Choroid plexus epithelial cell (primary cell): Measurements from ENCODE around the gene TP53INP2.

Experiments
- DNase-seq: peaks from one replicate; pipeline ENCODE4 v3.0.0-alpha.2; 2010; ENCODE audit warnings: low read depth
- H3K4me3 ChIP-seq: 2 replicates; pipeline ENCODE4 v1.5.1; 2011; ENCODE audit warnings: low read depth, mild to moderate bottlenecking, control low read depth, low read length, moderate library complexity
- TF ChIP-seq, protein P1 (sequence below): conservative IDR thresholded peaks from 2 replicates; pipeline ENCODE4 v1.5.1; 2011; ENCODE audit warnings: low read depth, mild to moderate bottlenecking, control low read depth, inconsistent platforms, low read length, moderate library complexity

TP53INP2 gene

DNA sequence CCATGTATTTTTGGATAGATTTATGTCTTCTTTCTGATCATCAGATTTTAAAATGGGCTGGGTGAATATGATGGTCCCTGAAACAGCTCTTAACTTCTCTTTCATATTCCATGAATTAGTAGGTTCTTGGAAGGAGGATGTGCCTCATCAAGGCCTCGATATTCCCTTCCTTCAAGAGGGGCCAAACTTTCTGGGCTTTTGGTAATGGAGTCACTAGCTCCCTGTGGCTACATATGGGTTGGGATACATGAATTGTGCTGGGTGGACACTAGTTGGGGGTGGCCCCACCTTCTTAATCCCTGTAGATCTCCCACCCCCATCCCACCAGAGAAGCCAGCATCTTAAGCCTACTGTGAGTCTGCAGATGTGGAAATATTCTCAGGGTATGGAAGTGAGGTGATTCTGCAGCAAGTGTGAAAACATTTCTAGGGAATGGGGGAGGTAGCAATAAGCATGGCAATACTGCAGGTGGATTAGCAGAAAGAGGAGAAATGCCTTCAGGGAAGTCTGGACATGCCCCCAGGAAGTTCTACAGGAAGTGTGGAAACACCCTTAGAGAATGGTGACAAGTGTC is 2.2 kb downstream of the TP53INP2 start:
- no peak for DNase-seq
- TF ChIP-seq, protein P1, sequence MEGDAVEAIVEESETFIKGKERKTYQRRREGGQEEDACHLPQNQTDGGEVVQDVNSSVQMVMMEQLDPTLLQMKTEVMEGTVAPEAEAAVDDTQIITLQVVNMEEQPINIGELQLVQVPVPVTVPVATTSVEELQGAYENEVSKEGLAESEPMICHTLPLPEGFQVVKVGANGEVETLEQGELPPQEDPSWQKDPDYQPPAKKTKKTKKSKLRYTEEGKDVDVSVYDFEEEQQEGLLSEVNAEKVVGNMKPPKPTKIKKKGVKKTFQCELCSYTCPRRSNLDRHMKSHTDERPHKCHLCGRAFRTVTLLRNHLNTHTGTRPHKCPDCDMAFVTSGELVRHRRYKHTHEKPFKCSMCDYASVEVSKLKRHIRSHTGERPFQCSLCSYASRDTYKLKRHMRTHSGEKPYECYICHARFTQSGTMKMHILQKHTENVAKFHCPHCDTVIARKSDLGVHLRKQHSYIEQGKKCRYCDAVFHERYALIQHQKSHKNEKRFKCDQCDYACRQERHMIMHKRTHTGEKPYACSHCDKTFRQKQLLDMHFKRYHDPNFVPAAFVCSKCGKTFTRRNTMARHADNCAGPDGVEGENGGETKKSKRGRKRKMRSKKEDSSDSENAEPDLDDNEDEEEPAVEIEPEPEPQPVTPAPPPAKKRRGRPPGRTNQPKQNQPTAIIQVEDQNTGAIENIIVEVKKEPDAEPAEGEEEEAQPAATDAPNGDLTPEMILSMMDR, result no peak
- no peak overlapping the region for H3K4me3 ChIP-seq

DNA sequence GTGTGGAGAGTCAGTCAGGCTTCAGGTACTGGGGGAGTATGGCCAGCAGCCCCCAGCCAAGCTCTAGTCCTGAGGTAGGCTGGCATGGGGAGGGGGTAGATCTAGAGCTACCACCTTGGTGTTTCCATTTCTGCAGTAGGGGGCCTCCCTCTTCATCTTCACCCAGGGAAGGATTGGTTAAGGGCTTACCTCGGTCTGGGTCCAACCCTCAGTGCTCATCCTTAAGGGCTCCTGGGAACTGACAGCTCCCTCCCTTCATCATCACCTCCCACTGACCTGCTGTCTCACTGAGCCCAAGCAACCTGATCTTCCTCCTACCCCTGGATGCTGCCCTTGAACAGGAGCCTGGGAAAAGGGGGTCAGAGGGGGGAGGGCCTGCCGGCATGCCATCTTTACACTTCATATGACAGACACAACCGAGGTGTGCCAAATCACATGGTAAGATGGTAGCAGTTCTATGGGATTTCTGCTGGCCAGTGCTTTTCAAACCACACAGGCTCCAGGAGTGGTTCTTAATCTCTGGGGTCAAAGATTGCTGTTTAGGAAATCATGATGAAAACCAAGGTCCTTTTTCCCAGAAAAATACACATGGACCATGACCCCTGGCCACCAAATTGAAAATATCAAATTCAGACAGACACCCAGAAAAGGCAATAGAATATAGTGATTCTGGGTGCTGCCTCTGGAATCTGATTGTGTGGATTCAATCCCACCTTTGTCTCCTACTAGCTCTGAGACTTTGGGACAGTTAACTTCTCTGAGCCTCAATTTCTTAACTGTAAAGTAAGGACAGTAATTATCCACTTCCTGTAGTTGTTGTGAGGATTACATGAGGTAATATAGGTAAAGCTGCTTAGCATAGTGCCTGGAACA is 3.0 kb downstream of the TP53INP2 start:
- H3K4me3 ChIP-seq, result no peak overlapping the region
- TF ChIP-seq, protein P1, result no peak

DNA sequence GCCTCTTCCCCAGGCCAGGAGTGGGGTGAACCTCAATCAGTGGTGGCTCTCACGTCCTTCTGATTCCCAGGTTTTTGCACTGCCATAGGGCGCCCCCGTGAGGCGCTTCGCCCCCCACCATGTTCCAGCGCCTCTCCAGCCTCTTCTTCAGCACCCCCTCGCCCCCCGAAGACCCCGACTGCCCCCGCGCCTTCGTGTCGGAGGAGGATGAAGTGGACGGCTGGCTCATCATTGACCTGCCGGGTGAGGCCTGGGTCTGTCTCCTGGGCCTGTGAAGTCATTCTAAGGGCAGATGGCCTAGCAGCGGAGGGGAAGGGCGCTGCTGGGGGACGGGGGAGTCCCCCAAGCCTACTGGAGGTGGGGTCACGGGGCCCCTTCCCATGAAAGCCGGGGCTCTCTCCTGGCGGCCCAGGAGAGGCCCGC is 4.5 kb downstream of the TP53INP2 start:
- DNase-seq, result peak; percentile 56
- H3K4me3 ChIP-seq, result peak overlapping the region; percentile 73
- TF ChIP-seq, protein P1, result peak; percentile 72

More for the DNA sequence above, 3.0 kb downstream of the TP53INP2 start:
- no peak for DNase-seq

DNA sequence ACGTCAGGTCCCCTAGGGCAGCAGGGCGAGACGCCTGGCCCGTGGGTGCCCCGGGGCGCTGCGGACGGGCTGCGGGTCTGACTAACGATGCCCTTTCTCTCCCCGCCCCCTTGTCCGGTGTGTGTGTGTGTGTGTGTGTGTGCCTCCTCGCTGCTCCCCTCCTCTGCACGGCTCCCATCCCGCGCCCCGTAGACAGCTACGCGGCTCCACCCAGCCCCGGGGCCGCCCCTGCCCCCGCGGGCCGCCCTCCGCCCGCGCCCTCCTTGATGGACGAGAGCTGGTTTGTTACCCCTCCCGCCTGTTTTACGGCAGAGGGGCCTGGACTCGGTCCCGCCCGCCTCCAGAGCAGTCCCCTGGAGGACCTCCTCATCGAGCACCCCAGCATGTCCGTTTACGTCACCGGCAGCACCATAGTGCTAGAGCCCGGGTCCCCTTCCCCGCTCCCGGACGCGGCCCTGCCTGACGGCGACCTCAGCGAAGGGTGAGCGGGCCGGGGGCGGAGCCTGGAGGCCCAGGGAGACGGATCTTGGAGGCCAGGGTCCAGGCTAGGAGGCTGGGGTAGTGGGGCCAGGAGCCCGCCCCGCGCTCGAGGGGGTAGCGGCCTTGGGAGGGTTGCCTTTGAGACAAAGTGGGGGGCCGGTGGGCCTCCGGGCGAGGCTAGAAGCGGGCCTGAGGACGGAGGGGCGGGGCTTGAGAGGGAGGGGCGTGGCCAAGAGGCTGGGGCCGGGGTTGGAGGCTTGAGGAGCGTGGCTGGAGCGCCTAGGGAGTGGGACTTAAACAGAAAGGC is 5.1 kb downstream of the TP53INP2 start:
- DNase-seq, result peak; percentile 75
- peak overlapping the region; percentile 73 for H3K4me3 ChIP-seq
- TF ChIP-seq, protein P1, result no peak

DNA sequence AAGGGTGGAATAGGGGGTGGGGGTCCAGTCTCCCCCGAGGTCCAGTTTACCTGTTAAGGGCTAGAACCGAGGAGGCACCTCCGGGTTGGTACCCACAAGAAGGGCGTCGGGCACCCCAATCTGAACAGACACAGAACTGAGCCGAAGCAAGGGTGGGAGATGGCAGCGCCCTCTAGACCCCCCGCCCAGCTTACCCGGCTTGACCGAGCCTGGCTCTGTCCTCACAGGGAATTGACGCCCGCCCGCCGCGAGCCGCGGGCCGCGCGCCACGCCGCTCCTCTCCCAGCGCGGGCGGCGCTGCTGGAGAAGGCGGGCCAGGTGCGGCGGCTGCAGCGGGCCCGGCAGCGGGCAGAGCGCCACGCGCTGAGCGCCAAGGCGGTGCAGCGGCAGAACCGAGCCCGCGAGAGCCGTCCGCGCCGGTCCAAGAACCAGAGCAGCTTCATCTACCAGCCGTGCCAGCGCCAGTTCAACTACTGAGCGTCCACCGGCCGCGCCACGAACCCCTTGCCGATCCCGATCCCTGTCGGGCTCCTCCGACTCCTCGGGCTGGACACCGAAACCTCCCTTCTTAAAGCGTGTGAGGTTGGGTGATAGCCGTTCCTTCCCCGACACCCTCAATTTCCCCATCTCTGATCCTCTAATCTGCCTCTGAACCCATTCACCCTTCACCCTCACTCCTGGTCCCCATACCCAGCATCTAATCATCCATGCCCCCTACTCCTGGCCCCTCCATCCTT is 5.9 kb downstream of the TP53INP2 start:
- peak overlapping the region; percentile 73 for H3K4me3 ChIP-seq
- DNase-seq, result peak; percentile 60

DNA sequence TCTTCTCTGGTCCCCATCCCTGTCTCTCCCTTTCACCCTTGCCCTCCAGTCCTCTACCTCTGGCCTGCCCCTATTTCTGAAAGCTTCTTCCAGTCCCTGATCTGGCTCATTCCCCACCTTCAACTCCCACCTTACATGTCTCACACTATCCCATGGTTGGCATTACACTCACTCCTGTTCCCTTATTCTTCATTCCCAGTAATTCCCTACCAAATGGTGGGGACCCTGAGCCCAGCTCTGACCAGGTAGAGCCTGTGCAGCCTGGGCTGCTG is 6.4 kb downstream of the TP53INP2 start:
- peak overlapping the region; percentile 73 for H3K4me3 ChIP-seq

More for the DNA sequence above, 5.9 kb downstream of the TP53INP2 start:
- TF ChIP-seq, protein P1, result no peak

More for the DNA sequence above, 6.4 kb downstream of the TP53INP2 start:
- TF ChIP-seq, protein P1, result no peak
- DNase-seq, result no peak
